PFSK-1 (cell line): ENCODE results near the gene RPS6KA5.

ENCODE experiments used
- FOXP2 ChIP-seq: optimal IDR thresholded peaks from 2 replicates; pipeline ENCODE3; 2011; ENCODE audit warnings: borderline replicate concordance, control low read depth, inconsistent platforms; ENCODE audit not compliant: insufficient read depth; ENCODE audit errors: extremely low read length, extremely low read depth
- SIN3A ChIP-seq: IDR thresholded peaks from 2 replicates; pipeline ENCODE4 v1.6.1; 2012; ENCODE audit warnings: mild to moderate bottlenecking, low read length, moderate library complexity, borderline replicate concordance; ENCODE audit not compliant: insufficient read depth
- TAF1 ChIP-seq: IDR thresholded peaks from 2 replicates; pipeline ENCODE4 v1.6.1; 2012; ENCODE audit warnings: low read length, control low read depth, borderline replicate concordance; ENCODE audit not compliant: insufficient read depth

GRCh38 chr14:91047174-91047753 lies 13.2 kb downstream of the RPS6KA5 start:
- TF ChIP-seq FOXP2 (no peak), SIN3A (no peak), TAF1 (no peak)
